HEK293 (cell line): Measurements from ENCODE around the gene FCHO2.

ENCODE experiments used
- CTCF ChIA-PET: fragments of 350-600 bp; formaldehyde crosslinking; extraction: SDS; loops from one replicate; lab custom pipeline; 2021; ENCODE audit warnings: antibody characterized with exemption; lab: Yijun Ruan, JAX
- POLR2A ChIA-PET: fragments of 300-600 bp; formaldehyde crosslinking; extraction: SDS; loops from one replicate; lab custom pipeline; 2020; ENCODE audit warnings: antibody characterized with exemption, inconsistent platforms; lab: Yijun Ruan, JAX
- H3K27ac ChIP-seq: fragments of 200-500 bp; sonication (Bioruptor generic); 2 replicates; pipeline ENCODE4 v1.5.1; 2014; ENCODE audit warnings: low read depth, low read length, control low read depth, inconsistent platforms; ENCODE audit errors: extremely low read depth
- H3K36me3 ChIP-seq, 2 experiments: fragments of 200-500 bp in 1 of 2; sonication (Bioruptor generic) in 1 of 2; 1 replicate in 1 of 2; 2 replicates in 1 of 2; pipeline ENCODE4 v1.5.1; 2014 to 2017; ENCODE audit warnings: inconsistent platforms in 2 of 2, low read length in 2 of 2; ENCODE audit not compliant: control insufficient read depth in 2 of 2, insufficient read depth in 1 of 2
- H3K4me1 ChIP-seq: fragments of 200-500 bp; sonication (Bioruptor generic); 2 replicates; pipeline ENCODE4 v1.5.1; 2014; ENCODE audit warnings: mild to moderate bottlenecking, low read length, inconsistent platforms; ENCODE audit not compliant: control insufficient read depth, insufficient read depth
- H3K4me3 ChIP-seq: 2 replicates; pipeline ENCODE4 v1.5.1; 2011; ENCODE audit warnings: low read depth, mild to moderate bottlenecking, control low read depth, low read length, moderate library complexity
- H3K9me3 ChIP-seq: fragments of 200-500 bp; sonication (Bioruptor generic); 2 replicates; pipeline ENCODE4 v1.5.1; 2014; ENCODE audit warnings: low read depth, low read length, inconsistent platforms; ENCODE audit not compliant: control insufficient read depth, insufficient read depth
- EGR2 ChIP-seq: fragments of 450-650 bp; formaldehyde crosslinking; IDR thresholded peaks from 2 replicates; pipeline ENCODE4 v1.5.1; 2016; ENCODE audit warnings: low read depth, missing biosample characterization, missing genetic modification characterization
- GLIS2 ChIP-seq: fragments of 450-650 bp; formaldehyde crosslinking; IDR thresholded peaks from 2 replicates; pipeline ENCODE4 v1.5.1; 2016; ENCODE audit warnings: missing biosample characterization, missing genetic modification characterization
- MZF1 ChIP-seq: fragments of 450-650 bp; formaldehyde crosslinking; IDR thresholded peaks from 2 replicates; pipeline ENCODE4 v1.5.1; 2017; ENCODE audit warnings: missing biosample characterization, missing genetic modification characterization, borderline replicate concordance
- OVOL3 ChIP-seq: fragments of 450-650 bp; formaldehyde crosslinking; IDR thresholded peaks from 2 replicates; pipeline ENCODE4 v1.5.1; 2016; ENCODE audit warnings: missing biosample characterization, missing genetic modification characterization
- PATZ1 ChIP-seq: fragments of 450-650 bp; formaldehyde crosslinking; IDR thresholded peaks from 2 replicates; pipeline ENCODE4 v1.5.1; 2016; ENCODE audit warnings: missing biosample characterization, missing genetic modification characterization
- SCRT1 ChIP-seq: fragments of 450-650 bp; formaldehyde crosslinking; IDR thresholded peaks from 2 replicates; pipeline ENCODE4 v1.5.1; 2016; ENCODE audit warnings: missing biosample characterization, missing genetic modification characterization, borderline replicate concordance
- ZBTB11 ChIP-seq: fragments of 450-650 bp; formaldehyde crosslinking; conservative IDR thresholded peaks from 2 replicates; pipeline ENCODE4 v1.5.1; 2016; ENCODE audit warnings: low read depth, missing biosample characterization, missing genetic modification characterization
- ZNF140 ChIP-seq: fragments of 450-650 bp; formaldehyde crosslinking; IDR thresholded peaks from 2 replicates; pipeline ENCODE4 v1.5.1; 2016; ENCODE audit warnings: missing biosample characterization, missing genetic modification characterization
- ZNF146 ChIP-seq: fragments of 450-650 bp; formaldehyde crosslinking; IDR thresholded peaks from 2 replicates; pipeline ENCODE4 v1.5.1; 2016; ENCODE audit warnings: missing biosample characterization, missing genetic modification characterization
- ZNF169 ChIP-seq: fragments of 450-650 bp; formaldehyde crosslinking; IDR thresholded peaks from 2 replicates; pipeline ENCODE4 v1.5.1; 2016; ENCODE audit warnings: missing biosample characterization, missing genetic modification characterization
- ZNF211 ChIP-seq: fragments of 450-650 bp; formaldehyde crosslinking; IDR thresholded peaks from 2 replicates; pipeline ENCODE4 v1.5.1; 2016; ENCODE audit warnings: low read depth, missing biosample characterization, missing genetic modification characterization
- ZNF23 ChIP-seq: fragments of 450-650 bp; formaldehyde crosslinking; IDR thresholded peaks from 2 replicates; pipeline ENCODE4 v1.5.1; 2016; ENCODE audit warnings: missing biosample characterization, missing genetic modification characterization, borderline replicate concordance
- ZNF366 ChIP-seq: fragments of 450-650 bp; formaldehyde crosslinking; conservative IDR thresholded peaks from 2 replicates; pipeline ENCODE4 v1.5.1; 2016; ENCODE audit warnings: missing biosample characterization, missing genetic modification characterization
- ZNF510 ChIP-seq: fragments of 450-650 bp; formaldehyde crosslinking; IDR thresholded peaks from 2 replicates; pipeline ENCODE4 v1.5.1; 2018; ENCODE audit warnings: mild to moderate bottlenecking, missing genetic modification characterization, missing biosample characterization; ENCODE audit not compliant: insufficient replicate concordance
- ZNF791 ChIP-seq: fragments of 450-650 bp; formaldehyde crosslinking; IDR thresholded peaks from 2 replicates; pipeline ENCODE4 v1.5.1; 2016; ENCODE audit warnings: missing biosample characterization, missing genetic modification characterization
- TF ChIP-seq, protein P1 (sequence below): fragments of 450-650 bp; formaldehyde crosslinking; IDR thresholded peaks from 2 replicates; pipeline ENCODE4 v1.5.1; 2016; ENCODE audit warnings: missing biosample characterization, missing genetic modification characterization
- TF ChIP-seq, protein P2 (sequence below): fragments of 450-650 bp; formaldehyde crosslinking; IDR thresholded peaks from 2 replicates; pipeline ENCODE4 v1.5.1; 2017; ENCODE audit warnings: missing biosample characterization, missing genetic modification characterization

The FCHO2 gene

GRCh38 chr5:73106335-73106734 lies 150.5 kb downstream of the FCHO2 start:
- ChIA-PET POLR2A (no interaction called here), CTCF (no interaction called here)
- Histone ChIP-seq H3K4me1 (0 out of 2 replicates have a peak, but pooled peaks cover 2% of the 10 kb centered on the region), H3K4me3 (no peak overlapping the region), H3K36me3 (no peaks in the 10 kb centered on the region), H3K27ac (no peak overlapping the region), H3K9me3 (no peaks in the 10 kb centered on the region)
- TF ChIP-seq ZNF146 (tag by site-specific recombination) = peak; percentile 66; the same call in 1 of the 2 replicates
- no peak for TF ChIP-seq MZF1

DNA sequence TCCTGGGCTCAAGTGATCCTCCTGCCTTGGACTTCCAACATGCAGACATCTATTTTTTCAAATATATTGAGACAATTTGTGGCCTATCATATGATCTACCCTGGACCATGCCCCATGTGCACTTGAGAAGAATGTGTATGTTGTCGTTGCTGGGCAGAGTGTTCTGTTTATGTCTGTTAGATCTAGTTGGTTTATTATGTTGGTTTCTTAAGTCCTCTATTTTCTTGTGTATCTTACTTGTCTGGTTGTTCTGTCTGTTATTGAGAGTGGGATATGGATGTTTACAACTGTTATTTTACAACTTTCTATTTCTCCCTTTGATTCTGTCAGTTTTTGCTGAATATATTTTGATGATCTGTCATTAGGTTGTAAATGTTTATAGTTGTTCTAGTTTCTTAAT lies 154.3 kb downstream of the FCHO2 start:
- Histone ChIP-seq H3K36me3 (no peaks in the 10 kb centered on the region), H3K4me1 (no peaks in the 10 kb centered on the region), H3K9me3 (no peaks in the 10 kb centered on the region), H3K4me3 (no peak overlapping the region), H3K27ac (no peak overlapping the region)
- no peak for TF ChIP-seq ZNF169 (tag by site-specific recombination)
- TF ChIP-seq ZNF23 (tag by site-specific recombination) = no peak
- no peak for TF ChIP-seq GLIS2
- no peak for TF ChIP-seq EGR2 (tag by site-specific recombination)
- TF ChIP-seq, protein P1, sequence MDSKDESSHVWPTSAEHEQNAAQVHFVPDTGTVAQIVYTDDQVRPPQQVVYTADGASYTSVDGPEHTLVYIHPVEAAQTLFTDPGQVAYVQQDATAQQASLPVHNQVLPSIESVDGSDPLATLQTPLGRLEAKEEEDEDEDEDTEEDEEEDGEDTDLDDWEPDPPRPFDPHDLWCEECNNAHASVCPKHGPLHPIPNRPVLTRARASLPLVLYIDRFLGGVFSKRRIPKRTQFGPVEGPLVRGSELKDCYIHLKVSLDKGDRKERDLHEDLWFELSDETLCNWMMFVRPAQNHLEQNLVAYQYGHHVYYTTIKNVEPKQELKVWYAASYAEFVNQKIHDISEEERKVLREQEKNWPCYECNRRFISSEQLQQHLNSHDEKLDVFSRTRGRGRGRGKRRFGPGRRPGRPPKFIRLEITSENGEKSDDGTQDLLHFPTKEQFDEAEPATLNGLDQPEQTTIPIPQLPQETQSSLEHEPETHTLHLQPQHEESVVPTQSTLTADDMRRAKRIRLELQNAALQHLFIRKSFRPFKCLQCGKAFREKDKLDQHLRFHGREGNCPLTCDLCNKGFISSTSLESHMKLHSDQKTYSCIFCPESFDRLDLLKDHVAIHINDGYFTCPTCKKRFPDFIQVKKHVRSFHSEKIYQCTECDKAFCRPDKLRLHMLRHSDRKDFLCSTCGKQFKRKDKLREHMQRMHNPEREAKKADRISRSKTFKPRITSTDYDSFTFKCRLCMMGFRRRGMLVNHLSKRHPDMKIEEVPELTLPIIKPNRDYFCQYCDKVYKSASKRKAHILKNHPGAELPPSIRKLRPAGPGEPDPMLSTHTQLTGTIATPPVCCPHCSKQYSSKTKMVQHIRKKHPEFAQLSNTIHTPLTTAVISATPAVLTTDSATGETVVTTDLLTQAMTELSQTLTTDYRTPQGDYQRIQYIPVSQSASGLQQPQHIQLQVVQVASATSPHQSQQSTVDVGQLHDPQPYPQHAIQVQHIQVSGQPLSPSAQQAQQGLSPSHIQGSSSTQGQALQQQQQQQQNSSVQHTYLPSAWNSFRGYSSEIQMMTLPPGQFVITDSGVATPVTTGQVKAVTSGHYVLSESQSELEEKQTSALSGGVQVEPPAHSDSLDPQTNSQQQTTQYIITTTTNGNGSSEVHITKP (tag by site-specific recombination) = no peak
- no peak for TF ChIP-seq ZBTB11 (tag by site-specific recombination)
- TF ChIP-seq PATZ1 (tag by site-specific recombination) = no peak
- no peak for TF ChIP-seq ZNF140 (tag by site-specific recombination)
- no peak for TF ChIP-seq ZNF366 (tag by site-specific recombination)
- no peak for TF ChIP-seq SCRT1 (tag by site-specific recombination)
- TF ChIP-seq, protein P2, sequence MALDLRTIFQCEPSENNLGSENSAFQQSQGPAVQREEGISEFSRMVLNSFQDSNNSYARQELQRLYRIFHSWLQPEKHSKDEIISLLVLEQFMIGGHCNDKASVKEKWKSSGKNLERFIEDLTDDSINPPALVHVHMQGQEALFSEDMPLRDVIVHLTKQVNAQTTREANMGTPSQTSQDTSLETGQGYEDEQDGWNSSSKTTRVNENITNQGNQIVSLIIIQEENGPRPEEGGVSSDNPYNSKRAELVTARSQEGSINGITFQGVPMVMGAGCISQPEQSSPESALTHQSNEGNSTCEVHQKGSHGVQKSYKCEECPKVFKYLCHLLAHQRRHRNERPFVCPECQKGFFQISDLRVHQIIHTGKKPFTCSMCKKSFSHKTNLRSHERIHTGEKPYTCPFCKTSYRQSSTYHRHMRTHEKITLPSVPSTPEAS (tag by site-specific recombination) = no peak
- TF ChIP-seq OVOL3 (tag by site-specific recombination) = no peak
- TF ChIP-seq ZNF510 (tag by site-specific recombination) = no peak
- no peak for TF ChIP-seq ZNF791
- TF ChIP-seq ZNF211 (tag by site-specific recombination) = no peak
- POLR2A ChIA-PET = interaction anchor here (0.7 kb wide), 1 partner anchor 105 kb away, joined by 4 read pairs; no protein-coding TSS in a partner anchor
- CTCF ChIA-PET = interaction anchor here (0.6 to 0.8 kb wide), 2 partner anchors 108 to 705 kb away, joined by 3 read pairs; no protein-coding TSS in a partner anchor
